Measurements from ENCODE around the gene DCD.

The DCD gene

DNA sequence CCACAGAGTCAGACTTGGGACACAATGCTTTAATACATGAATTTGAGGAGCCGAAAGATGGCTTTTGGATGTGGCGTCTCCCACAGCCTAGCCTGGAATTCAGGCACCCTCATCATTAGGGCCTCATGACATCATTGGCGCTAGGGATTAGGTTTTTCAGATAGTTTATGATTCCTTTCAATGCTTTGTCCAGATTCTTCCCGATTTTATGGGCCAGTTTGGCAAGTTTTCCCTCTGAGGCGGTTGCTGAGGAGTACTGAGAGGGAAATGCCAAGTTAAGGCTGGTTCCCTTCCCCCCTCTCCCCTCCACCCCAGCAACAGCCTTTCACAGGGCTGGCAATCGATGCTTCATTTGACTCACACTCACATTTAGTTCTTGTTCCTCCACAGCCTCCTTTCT lies 40.0 kb downstream of the DCD start:
- DNase-seq (ENCODE audit: low read depth) = no peak
- TF ChIP-seq, protein P1, sequence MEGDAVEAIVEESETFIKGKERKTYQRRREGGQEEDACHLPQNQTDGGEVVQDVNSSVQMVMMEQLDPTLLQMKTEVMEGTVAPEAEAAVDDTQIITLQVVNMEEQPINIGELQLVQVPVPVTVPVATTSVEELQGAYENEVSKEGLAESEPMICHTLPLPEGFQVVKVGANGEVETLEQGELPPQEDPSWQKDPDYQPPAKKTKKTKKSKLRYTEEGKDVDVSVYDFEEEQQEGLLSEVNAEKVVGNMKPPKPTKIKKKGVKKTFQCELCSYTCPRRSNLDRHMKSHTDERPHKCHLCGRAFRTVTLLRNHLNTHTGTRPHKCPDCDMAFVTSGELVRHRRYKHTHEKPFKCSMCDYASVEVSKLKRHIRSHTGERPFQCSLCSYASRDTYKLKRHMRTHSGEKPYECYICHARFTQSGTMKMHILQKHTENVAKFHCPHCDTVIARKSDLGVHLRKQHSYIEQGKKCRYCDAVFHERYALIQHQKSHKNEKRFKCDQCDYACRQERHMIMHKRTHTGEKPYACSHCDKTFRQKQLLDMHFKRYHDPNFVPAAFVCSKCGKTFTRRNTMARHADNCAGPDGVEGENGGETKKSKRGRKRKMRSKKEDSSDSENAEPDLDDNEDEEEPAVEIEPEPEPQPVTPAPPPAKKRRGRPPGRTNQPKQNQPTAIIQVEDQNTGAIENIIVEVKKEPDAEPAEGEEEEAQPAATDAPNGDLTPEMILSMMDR (conservative IDR thresholded peaks at IDR 0.05; ENCODE audit: low read depth, low read length) = no peak
- no peak overlapping the region for H3K4me3 ChIP-seq (ENCODE audit: low read length)

GRCh38 chr12:54606556-54606955 lies 41.6 kb downstream of the DCD start:
- DNase-seq (ENCODE audit: low read depth) = no peak
- H3K4me3 ChIP-seq (ENCODE audit: low read length) = no peak overlapping the region
- TF ChIP-seq, protein P1 (conservative IDR thresholded peaks at IDR 0.05; ENCODE audit: low read depth, low read length) = no peak

DNA sequence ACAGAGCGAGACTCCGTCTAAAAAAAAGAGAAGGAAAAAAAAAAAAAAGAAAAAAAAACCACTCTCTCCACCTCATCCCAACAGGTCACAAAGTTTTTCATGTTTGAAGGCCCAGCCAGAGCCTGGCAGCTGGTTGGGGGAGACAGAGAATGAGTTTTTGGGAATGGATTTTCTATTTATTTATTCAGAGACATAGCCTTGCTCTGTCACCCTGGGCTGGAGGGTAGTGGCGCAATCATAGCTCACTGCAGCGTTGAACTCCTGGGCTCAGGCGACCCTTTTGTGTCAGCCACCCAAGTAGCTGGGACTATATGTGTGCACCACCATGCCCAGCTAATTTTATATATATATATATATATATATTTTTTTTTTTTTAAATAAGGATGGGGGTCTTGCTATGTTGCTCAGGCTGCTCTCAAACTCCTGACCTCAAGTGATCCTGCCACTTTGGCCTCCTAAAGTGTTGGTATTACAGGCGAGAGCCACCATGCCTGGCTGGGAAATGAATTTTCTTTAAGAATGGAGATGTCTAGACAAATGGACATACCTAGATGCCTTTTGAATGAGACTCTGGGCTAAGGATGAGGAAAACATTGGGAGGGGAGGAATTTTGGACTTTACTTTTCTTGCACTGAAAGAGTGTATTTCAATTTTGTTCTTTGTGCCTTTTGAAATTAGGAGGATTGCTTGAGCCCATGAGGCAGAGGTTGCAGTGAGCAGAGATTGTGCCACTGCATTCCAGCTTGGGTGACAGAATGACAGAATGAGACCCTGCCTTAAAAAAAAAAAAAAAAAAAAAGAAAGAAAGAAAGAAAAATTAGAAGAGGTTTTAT lies 42.8 kb downstream of the DCD start:
- TF ChIP-seq, protein P1 (conservative IDR thresholded peaks at IDR 0.05; ENCODE audit: low read depth, low read length) = no peak
- no peak overlapping the region for H3K4me3 ChIP-seq (ENCODE audit: low read length)
- no peak for DNase-seq (ENCODE audit: low read depth)

DNA sequence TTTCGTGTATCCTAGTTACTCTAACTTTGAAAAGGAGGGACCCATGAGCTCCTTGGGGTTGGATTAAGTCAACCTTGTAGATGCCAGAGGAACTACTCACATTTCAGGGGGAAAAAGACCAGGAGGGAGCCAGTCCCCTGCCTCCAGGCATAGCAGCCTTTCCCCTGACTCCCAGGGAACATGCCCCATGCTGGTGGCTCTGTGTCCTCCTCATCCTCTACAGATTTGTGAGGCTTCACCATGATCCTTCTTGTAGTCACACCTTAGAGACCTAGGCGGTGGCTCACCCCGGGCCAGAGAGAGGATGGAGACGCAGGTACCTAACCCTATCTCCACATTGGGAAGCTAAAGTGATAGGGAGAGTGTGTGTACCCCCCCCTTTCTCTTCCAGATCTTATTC lies 43.7 kb downstream of the DCD start:
- TF ChIP-seq, protein P1 (conservative IDR thresholded peaks at IDR 0.05; ENCODE audit: low read depth, low read length) = no peak
- no peak for DNase-seq (ENCODE audit: low read depth)
- H3K4me3 ChIP-seq (ENCODE audit: low read length) = no peak overlapping the region

DNA sequence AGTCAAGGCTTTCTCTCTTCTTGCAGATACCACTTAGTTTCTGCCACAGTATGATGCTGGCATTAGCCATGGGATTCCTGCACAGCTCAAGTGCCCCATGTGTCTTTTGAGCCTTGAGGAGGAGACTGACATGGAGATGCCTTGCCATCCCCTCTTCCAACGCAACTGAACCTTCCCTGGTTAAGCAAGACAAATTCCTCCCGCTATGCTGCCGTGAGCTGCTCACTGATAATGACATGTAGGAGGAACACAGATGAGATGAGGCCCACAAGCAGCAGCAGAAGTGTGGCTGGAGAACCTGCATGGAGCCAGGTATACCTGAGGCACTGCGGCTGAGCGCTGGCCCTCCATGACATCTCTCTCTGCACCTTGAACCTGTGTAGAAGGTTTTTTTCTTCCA lies 44.3 kb downstream of the DCD start:
- no peak for DNase-seq (ENCODE audit: low read depth)
- TF ChIP-seq, protein P1 (conservative IDR thresholded peaks at IDR 0.05; ENCODE audit: low read depth, low read length) = no peak
- no peak overlapping the region for H3K4me3 ChIP-seq (ENCODE audit: low read length)

- TF ChIP-seq, protein P1 (conservative IDR thresholded peaks at IDR 0.05; ENCODE audit: low read depth, low read length) = peak; percentile 92
- peak; percentile 14 for DNase-seq (ENCODE audit: low read depth)
Measured at GRCh38 chr12:54603173-54603814, 44.9 kb downstream of the DCD start.

DNA sequence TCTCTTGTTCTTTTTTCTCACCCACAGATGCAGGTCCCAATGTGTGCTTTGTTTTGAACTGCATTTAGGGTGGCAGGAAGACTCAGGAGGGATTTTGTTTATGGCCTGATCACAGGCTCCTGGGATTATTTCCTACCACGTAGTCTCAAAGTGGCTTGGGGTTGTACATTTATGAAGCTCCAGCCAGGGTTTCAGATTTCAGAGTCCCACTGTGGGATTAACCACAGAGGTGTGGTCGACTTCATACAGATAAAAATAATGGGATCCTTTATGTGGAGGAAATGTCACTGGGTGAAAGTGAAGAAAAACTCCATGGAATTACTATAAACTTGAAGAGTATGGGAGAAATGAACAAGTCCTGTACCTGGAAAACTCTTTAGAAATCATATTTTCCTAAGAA lies 45.5 kb downstream of the DCD start:
- DNase-seq (ENCODE audit: low read depth) = no peak
- no peak overlapping the region for H3K4me3 ChIP-seq (ENCODE audit: low read length)
- TF ChIP-seq, protein P1 (conservative IDR thresholded peaks at IDR 0.05; ENCODE audit: low read depth, low read length) = no peak

More at GRCh38 chr12:54603173-54603814, 44.9 kb downstream of the DCD start:
- no peak overlapping the region for H3K4me3 ChIP-seq (ENCODE audit: low read length)
